GM23338 (cell line): ENCODE measurements around the gene SNN. TPM values are rescaled to one million over a fixed set of nuclear protein-coding genes. Genes with fewer than 3 reads are reported as not detected.

Source experiments
- ATAC-seq: fragments of 200-7000 bp; cut with Tn5 transposase; 3 replicates; pipeline ENCODE4 v1.9.1; 2020
- DNase-seq: peaks from one replicate; pipeline ENCODE4 v3.0.0-alpha.2; 2015; ENCODE audit warnings: low spot score
- H2AFZ ChIP-seq: fragments of 200-600 bp; sonication (generic); 2 replicates; pipeline ENCODE4 v1.8.0; 2016; ENCODE audit warnings: antibody characterized with exemption, mild to moderate bottlenecking, moderate library complexity
- H3F3A ChIP-seq: fragments of 200-600 bp; sonication (generic); replicated peaks from 2 replicates; pipeline ENCODE4 v1.8.0; 2017; ENCODE audit warnings: antibody characterized with exemption, mixed run types, low read depth
- H3K27ac ChIP-seq: fragments of 200-600 bp; sonication (generic); 2 replicates; pipeline ENCODE4 v1.6.1; 2016; ENCODE audit warnings: low read depth
- H3K27me3 ChIP-seq: fragments of 200-600 bp; sonication (generic); 2 replicates; pipeline ENCODE4 v1.8.0; 2016; ENCODE audit warnings: mild to moderate bottlenecking, mixed run types, moderate library complexity; ENCODE audit not compliant: insufficient read depth
- H3K36me3 ChIP-seq: fragments of 200-600 bp; sonication (generic); 2 replicates; pipeline ENCODE4 v1.8.0; 2016; ENCODE audit warnings: mild to moderate bottlenecking; ENCODE audit not compliant: insufficient read depth
- H3K4me1 ChIP-seq: fragments of 200-600 bp; sonication (generic); 2 replicates; pipeline ENCODE4 v1.8.0; 2016; ENCODE audit warnings: mild to moderate bottlenecking, moderate library complexity; ENCODE audit not compliant: insufficient read depth
- H3K4me2 ChIP-seq: fragments of 200-600 bp; sonication (generic); 2 replicates; pipeline ENCODE4 v1.7.1; 2017; ENCODE audit warnings: mixed run types
- H3K4me3 ChIP-seq: fragments of 200-600 bp; sonication (generic); 2 replicates; pipeline ENCODE4 v1.6.1; 2016; ENCODE audit warnings: mixed run types
- H3K79me2 ChIP-seq: fragments of 200-600 bp; sonication (generic); replicated peaks from 2 replicates; pipeline ENCODE4 v1.8.0; 2017; ENCODE audit warnings: mild to moderate bottlenecking; ENCODE audit not compliant: insufficient read depth
- H3K9me2 ChIP-seq: fragments of 200-600 bp; sonication (generic); 2 replicates; pipeline ENCODE4 v1.8.0; 2017; ENCODE audit not compliant: insufficient read depth
- H4K20me1 ChIP-seq: fragments of 200-600 bp; sonication (generic); replicated peaks from 2 replicates; pipeline ENCODE4 v1.8.0; 2017; ENCODE audit warnings: mild to moderate bottlenecking; ENCODE audit not compliant: insufficient read depth
- H3K27ac Mint-ChIP-seq: 2 replicates; pipeline ENCODE4 v1.8.0; 2020; ENCODE audit warnings: inconsistent platforms, mild to moderate bottlenecking, moderate library complexity, mixed read lengths
- H3K27me3 Mint-ChIP-seq: 3 replicates; pipeline ENCODE4 v1.8.0; 2022; ENCODE audit warnings: low read depth, mild to moderate bottlenecking, moderate library complexity, mixed read lengths, inconsistent platforms; ENCODE audit not compliant: insufficient read depth, poor library complexity
- H3K36me3 Mint-ChIP-seq: 3 replicates; pipeline ENCODE4 v1.8.0; 2021; ENCODE audit warnings: low read depth, mild to moderate bottlenecking, inconsistent platforms, moderate library complexity, mixed read lengths
- H3K4me1 Mint-ChIP-seq: 3 replicates; pipeline ENCODE4 v1.8.0; 2020; ENCODE audit warnings: mild to moderate bottlenecking, inconsistent platforms, mixed read lengths
- H3K4me3 Mint-ChIP-seq: 3 replicates; pipeline ENCODE4 v1.8.0; 2021; ENCODE audit warnings: moderate library complexity, mild to moderate bottlenecking, inconsistent platforms, mixed read lengths
- H3K9me3 Mint-ChIP-seq: 3 replicates; pipeline ENCODE4 v1.8.0; 2020; ENCODE audit warnings: moderate library complexity, mild to moderate bottlenecking, inconsistent platforms, mixed read lengths
- CREB1 ChIP-seq: fragments of 250-450 bp; sonication (Bioruptor Pico); IDR thresholded peaks from 2 replicates; pipeline ENCODE4 v1.5.0; 2020; ENCODE audit warnings: low read depth, mild to moderate bottlenecking, moderate library complexity
- CTCF ChIP-seq, 2 experiments: fragments of 200-600 bp in 1 of 2; sonication (generic) in 1 of 2; conservative IDR thresholded peaks; 2 replicates each; pipeline versions ENCODE4 v1.5.1 to v1.6.1; 2016 to 2017; ENCODE audit warnings: antibody characterized with exemption in 2 of 2, low read depth in 2 of 2, mild to moderate bottlenecking in 2 of 2, moderate library complexity in 1 of 2
- ETS1 ChIP-seq: IDR thresholded peaks from 2 replicates; pipeline ENCODE4 v1.6.1; 2016; ENCODE audit warnings: antibody characterized with exemption
- EZH2phosphoT487 ChIP-seq: fragments of 200-600 bp; sonication (generic); IDR thresholded peaks from one replicate; pipeline ENCODE4 v1.8.1; 2018; ENCODE audit warnings: antibody characterized with exemption; ENCODE audit not compliant: unreplicated experiment
- NANOG ChIP-seq: IDR thresholded peaks from 2 replicates; pipeline ENCODE4 v1.6.1; 2016; ENCODE audit warnings: antibody characterized with exemption, borderline replicate concordance
- POLR2AphosphoS5 ChIP-seq: IDR thresholded peaks from 2 replicates; pipeline ENCODE4 v1.6.1; 2016; ENCODE audit warnings: antibody characterized with exemption, low read depth
- STAT1 ChIP-seq: IDR thresholded peaks from one replicate; pipeline ENCODE4 v1.6.1; 2016; ENCODE audit warnings: antibody characterized with exemption; ENCODE audit not compliant: unreplicated experiment
- ZNF114 ChIP-seq: fragments of 250-450 bp; sonication (Bioruptor Pico); IDR thresholded peaks from 2 replicates; pipeline ENCODE4 v1.5.0; 2020; ENCODE audit warnings: mild to moderate bottlenecking, moderate library complexity
- ZNF331 ChIP-seq: fragments of 250-450 bp; sonication (Bioruptor Pico); IDR thresholded peaks from 2 replicates; pipeline ENCODE4 v1.5.0; 2020; ENCODE audit warnings: low read depth, mild to moderate bottlenecking, moderate library complexity
- ZNF462 ChIP-seq: fragments of 250-450 bp; sonication (Bioruptor Pico); IDR thresholded peaks from 2 replicates; pipeline ENCODE4 v1.5.0; 2020; ENCODE audit warnings: mild to moderate bottlenecking, moderate library complexity
- polyA plus RNA-seq: library from polyadenylated mRNA; unstranded; fragments of >200 nt; fragmentation: Nextera tagmentation; extraction: Ambion mirVana; gene quantifications from 2 replicates; pipeline ENCODE4 v1.2.1, GENCODE V29; 2016
- total RNA-seq: library from RNA; depleted of rRNA; stranded (reverse); fragments of >200 nt; shearing (Covaris generic); gene quantifications from 2 replicates; pipeline ENCODE4 v1.2.3, GENCODE V29; 2014

SNN gene
- total and polyA plus RNA-seq, 2 experiments from 2014 or later, result 19.0 to 63.3 TPM

GRCh38 chr16:11649276-11649675 is 19.0 kb upstream of the SNN start (continued):
- TF ChIP-seq NANOG (no peak), POLR2AphosphoS5 (no peak), STAT1 (no peak), EZH2phosphoT487 (no peak), CREB1 (CRISPR knock-in tag) (no peak), ZNF114 (CRISPR knock-in tag) (no peak)

DNA sequence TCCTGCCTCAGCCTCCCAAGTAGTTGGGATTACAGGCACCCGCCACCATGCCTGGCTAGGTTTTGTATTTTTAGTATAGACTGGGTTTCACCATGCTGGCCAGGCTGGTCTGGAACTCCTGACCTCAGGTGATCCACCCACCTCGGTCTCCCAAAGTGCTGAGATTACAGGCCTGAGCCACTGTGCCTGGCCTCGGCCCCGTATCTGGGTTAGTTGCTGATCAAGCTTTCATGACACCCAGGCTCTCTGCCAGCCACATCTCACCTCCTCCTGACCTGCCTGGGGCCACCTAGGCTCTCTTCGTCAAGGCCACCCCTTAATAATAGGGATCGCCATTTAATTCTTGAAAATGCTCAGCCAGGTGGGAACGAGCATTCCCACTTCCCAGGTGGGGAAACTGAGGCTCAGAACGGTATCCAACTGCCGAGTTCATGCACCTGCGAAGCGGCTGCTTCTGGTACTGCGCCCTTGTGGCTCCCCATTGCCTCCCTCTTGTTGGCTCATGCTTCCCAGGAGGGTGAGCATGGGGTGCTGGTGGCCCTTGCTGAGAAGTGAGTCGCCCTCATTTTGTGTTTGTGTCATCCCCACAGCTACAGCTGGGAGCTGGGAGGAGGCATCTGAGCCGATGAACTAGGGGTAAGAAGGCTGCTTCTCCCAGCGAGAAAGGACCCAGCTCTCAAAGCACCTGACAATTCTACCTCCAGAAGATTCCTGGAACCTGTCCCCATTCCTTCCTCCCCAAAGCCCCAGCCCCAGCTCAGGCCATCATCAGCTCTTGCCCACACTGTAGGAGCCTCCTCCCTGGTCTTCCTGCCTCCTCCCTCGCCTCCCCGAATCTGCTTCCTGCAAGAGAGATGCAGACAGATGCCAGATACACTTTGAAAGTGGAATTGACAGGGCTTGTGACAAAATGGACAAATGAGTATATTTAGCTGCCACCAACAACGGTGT is 17.3 kb upstream of the SNN start:
- H3K9me2 ChIP-seq, result no peaks in the 10 kb centered on the region
- no peaks in the 10 kb centered on the region for H3K27me3 ChIP-seq
- H3K4me3 ChIP-seq, result no peak overlapping the region
- no peaks in the 10 kb centered on the region for H3K4me1 Mint-ChIP-seq
- ATAC-seq (no peak), DNase-seq (no peak)
- no peak overlapping the region for H2AFZ ChIP-seq
- H3K79me2 ChIP-seq, result no peaks in the 10 kb centered on the region
- no peaks in the 10 kb centered on the region for H3K4me1 ChIP-seq
- no peaks in the 10 kb centered on the region; the same call in 1 of the 2 replicates for H4K20me1 ChIP-seq
- no peaks in the 10 kb centered on the region for H3K36me3 Mint-ChIP-seq
- H3K4me3 Mint-ChIP-seq, result no peak overlapping the region
- TF ChIP-seq CREB1 (CRISPR knock-in tag), result no peak
- TF ChIP-seq ZNF462 (CRISPR knock-in tag), result no peak
- TF ChIP-seq ZNF331, result no peak
- TF ChIP-seq ETS1, result no peak
- TF ChIP-seq NANOG, result no peak
- no peak for TF ChIP-seq CTCF (conservative IDR thresholded peaks at IDR 0.05; ENCODE audit: low read depth in 2 of 2)
- no peak for TF ChIP-seq ZNF114 (CRISPR knock-in tag)
- TF ChIP-seq POLR2AphosphoS5, result no peak
- TF ChIP-seq EZH2phosphoT487, result no peak
- no peaks in the 10 kb centered on the region for H3K9me3 Mint-ChIP-seq
- H3K36me3 ChIP-seq, result no peaks in the 10 kb centered on the region
- H3F3A ChIP-seq, result no peaks in the 10 kb centered on the region
- no peak overlapping the region for H3K27ac ChIP-seq
- no peak overlapping the region for H3K27ac Mint-ChIP-seq
- peaks cover 11% of the 10 kb centered on the region for H3K27me3 Mint-ChIP-seq
- no peak overlapping the region for H3K4me2 ChIP-seq
